ENCODE data around the gene CYP11A1. TPM values are rescaled to one million over a fixed set of nuclear protein-coding genes. Genes with fewer than 3 reads are reported as not detected.

CYP11A1 gene
- total and polyA plus RNA-seq, 10 of the 15 experiments (the other 5 are each of a cell fraction or from before 2014, with no cell fraction given), result 0.11 to 1.2 (median 0.23) TPM; not detected in 5

DNA sequence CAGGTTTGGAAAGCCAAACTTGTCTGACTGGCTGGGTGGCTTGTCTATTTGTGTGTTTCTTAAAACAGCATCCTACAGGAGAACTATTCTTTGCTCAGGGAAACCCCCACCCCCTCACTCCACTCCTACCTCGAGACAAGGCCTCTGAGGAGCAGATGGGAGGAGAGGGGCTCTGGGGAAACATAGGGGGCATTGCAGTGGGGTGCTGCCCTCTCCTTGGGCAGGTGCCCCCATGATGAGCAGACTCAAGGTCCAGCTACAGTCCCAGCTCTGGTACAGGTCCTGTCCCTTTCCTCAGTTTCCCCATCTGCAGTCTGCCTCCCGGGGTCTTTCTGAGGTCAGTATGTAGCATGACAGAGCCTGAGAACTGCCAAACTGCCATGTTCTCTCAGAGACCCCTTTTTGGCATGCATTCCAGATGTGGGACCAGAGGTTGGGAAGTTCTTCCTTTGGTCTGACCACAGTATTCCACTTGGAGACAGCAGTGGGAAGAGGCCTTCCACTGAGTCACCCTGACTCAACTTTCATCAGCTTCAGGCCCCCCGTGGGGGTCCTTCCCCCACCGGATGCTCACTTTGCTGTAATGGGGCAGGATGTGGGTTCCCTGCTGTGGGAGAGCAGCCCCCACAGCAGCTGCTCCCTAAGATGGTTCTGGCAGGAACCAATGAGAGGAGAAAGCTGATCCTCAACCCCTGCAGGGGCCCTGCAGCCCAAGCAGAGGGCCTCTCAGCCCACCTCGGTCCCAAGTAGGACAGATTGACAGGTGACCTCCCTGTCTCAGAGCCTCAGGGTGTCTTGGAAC lies 32.3 kb upstream of the CYP11A1 start (continued):
- peak; percentile 39; the same call in 1 of the 2 replicates for TF ChIP-seq TARDBP (IDR thresholded peaks at IDR 0.05; ENCODE audit: borderline replicate concordance)
- TF ChIP-seq ESRRA (IDR thresholded peaks at IDR 0.05; ENCODE audit: low read length), result no peak
- TF ChIP-seq, protein P1, sequence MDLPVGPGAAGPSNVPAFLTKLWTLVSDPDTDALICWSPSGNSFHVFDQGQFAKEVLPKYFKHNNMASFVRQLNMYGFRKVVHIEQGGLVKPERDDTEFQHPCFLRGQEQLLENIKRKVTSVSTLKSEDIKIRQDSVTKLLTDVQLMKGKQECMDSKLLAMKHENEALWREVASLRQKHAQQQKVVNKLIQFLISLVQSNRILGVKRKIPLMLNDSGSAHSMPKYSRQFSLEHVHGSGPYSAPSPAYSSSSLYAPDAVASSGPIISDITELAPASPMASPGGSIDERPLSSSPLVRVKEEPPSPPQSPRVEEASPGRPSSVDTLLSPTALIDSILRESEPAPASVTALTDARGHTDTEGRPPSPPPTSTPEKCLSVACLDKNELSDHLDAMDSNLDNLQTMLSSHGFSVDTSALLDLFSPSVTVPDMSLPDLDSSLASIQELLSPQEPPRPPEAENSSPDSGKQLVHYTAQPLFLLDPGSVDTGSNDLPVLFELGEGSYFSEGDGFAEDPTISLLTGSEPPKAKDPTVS (IDR thresholded peaks at IDR 0.05; ENCODE audit: low read depth, low read length), result no peak
- TF ChIP-seq ZBED1 (IDR thresholded peaks at IDR 0.05; ENCODE audit: borderline replicate concordance), result peak; percentile 5; the same call in 1 of the 2 replicates
- TF ChIP-seq RFX5 (IDR thresholded peaks at IDR 0.05; ENCODE audit: low read depth, low read length), result no peak
- TF ChIP-seq, protein P2, sequence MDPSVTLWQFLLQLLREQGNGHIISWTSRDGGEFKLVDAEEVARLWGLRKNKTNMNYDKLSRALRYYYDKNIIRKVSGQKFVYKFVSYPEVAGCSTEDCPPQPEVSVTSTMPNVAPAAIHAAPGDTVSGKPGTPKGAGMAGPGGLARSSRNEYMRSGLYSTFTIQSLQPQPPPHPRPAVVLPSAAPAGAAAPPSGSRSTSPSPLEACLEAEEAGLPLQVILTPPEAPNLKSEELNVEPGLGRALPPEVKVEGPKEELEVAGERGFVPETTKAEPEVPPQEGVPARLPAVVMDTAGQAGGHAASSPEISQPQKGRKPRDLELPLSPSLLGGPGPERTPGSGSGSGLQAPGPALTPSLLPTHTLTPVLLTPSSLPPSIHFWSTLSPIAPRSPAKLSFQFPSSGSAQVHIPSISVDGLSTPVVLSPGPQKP (IDR thresholded peaks at IDR 0.05; ENCODE audit: low read depth, low read length), result no peak
- no peak for TF ChIP-seq FOS (IDR thresholded peaks at IDR 0.05; ENCODE audit: borderline replicate concordance, extremely low read depth, insufficient read length)
- peak; percentile 84 for TF ChIP-seq POLR2AphosphoS5 (IDR thresholded peaks at IDR 0.05; ENCODE audit: low read length)
- TF ChIP-seq, protein P3, sequence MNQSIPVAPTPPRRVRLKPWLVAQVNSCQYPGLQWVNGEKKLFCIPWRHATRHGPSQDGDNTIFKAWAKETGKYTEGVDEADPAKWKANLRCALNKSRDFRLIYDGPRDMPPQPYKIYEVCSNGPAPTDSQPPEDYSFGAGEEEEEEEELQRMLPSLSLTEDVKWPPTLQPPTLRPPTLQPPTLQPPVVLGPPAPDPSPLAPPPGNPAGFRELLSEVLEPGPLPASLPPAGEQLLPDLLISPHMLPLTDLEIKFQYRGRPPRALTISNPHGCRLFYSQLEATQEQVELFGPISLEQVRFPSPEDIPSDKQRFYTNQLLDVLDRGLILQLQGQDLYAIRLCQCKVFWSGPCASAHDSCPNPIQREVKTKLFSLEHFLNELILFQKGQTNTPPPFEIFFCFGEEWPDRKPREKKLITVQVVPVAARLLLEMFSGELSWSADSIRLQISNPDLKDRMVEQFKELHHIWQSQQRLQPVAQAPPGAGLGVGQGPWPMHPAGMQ (IDR thresholded peaks at IDR 0.05; ENCODE audit: borderline replicate concordance), result no peak
- peak; percentile 92 for TF ChIP-seq TCF3 (IDR thresholded peaks at IDR 0.05; ENCODE audit: borderline replicate concordance, insufficient read depth, low read depth, low read length)
- TF ChIP-seq, protein P4, sequence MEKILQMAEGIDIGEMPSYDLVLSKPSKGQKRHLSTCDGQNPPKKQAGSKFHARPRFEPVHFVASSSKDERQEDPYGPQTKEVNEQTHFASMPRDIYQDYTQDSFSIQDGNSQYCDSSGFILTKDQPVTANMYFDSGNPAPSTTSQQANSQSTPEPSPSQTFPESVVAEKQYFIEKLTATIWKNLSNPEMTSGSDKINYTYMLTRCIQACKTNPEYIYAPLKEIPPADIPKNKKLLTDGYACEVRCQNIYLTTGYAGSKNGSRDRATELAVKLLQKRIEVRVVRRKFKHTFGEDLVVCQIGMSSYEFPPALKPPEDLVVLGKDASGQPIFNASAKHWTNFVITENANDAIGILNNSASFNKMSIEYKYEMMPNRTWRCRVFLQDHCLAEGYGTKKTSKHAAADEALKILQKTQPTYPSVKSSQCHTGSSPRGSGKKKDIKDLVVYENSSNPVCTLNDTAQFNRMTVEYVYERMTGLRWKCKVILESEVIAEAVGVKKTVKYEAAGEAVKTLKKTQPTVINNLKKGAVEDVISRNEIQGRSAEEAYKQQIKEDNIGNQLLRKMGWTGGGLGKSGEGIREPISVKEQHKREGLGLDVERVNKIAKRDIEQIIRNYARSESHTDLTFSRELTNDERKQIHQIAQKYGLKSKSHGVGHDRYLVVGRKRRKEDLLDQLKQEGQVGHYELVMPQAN (conservative IDR thresholded peaks at IDR 0.05), result 0 out of 2 replicates have a peak, but pooled peaks have one; percentile 2
- TF ChIP-seq, protein P5, sequence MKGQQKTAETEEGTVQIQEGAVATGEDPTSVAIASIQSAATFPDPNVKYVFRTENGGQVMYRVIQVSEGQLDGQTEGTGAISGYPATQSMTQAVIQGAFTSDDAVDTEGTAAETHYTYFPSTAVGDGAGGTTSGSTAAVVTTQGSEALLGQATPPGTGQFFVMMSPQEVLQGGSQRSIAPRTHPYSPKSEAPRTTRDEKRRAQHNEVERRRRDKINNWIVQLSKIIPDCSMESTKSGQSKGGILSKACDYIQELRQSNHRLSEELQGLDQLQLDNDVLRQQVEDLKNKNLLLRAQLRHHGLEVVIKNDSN (IDR thresholded peaks at IDR 0.05; ENCODE audit: borderline replicate concordance, extremely low read length, insufficient read depth, low read depth, low read length), result no peak
- TF ChIP-seq DPF2 (IDR thresholded peaks at IDR 0.05), result peak; percentile 92; the same call in 1 of the 2 replicates
- TF ChIP-seq, protein P6, sequence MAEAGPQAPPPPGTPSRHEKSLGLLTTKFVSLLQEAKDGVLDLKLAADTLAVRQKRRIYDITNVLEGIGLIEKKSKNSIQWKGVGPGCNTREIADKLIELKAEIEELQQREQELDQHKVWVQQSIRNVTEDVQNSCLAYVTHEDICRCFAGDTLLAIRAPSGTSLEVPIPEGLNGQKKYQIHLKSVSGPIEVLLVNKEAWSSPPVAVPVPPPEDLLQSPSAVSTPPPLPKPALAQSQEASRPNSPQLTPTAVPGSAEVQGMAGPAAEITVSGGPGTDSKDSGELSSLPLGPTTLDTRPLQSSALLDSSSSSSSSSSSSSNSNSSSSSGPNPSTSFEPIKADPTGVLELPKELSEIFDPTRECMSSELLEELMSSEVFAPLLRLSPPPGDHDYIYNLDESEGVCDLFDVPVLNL (IDR thresholded peaks at IDR 0.05; ENCODE audit: low read depth, low read length), result no peak
- no peak for TF ChIP-seq STAT1 (conservative IDR thresholded peaks at IDR 0.05)
- peak; percentile 66 for TF ChIP-seq SMARCA5 (IDR thresholded peaks at IDR 0.05)
- TF ChIP-seq POLR2A (IDR thresholded peaks at IDR 0.05; ENCODE audit: low read depth, low read length), result no peak
- no peak for TF ChIP-seq ZNF384 (IDR thresholded peaks at IDR 0.05; ENCODE audit: borderline replicate concordance, low read depth, low read length)
- no peak for TF ChIP-seq HCFC1 (IDR thresholded peaks at IDR 0.05; ENCODE audit: low read length)
- no peak for TF ChIP-seq FOXK2 (IDR thresholded peaks at IDR 0.05)
- no peak for TF ChIP-seq CHD1 (IDR thresholded peaks at IDR 0.05; ENCODE audit: low read depth, low read length)
